Stimulated activated CD8-positive, alpha-beta memory T cell treated with anti-CD3 and anti-CD28 coated beads, Interleukin-12 subunit alpha, Interleukin-12 subunit beta, amount 100 ng/mL, for 1 hour (primary cell): ENCODE data around the gene FOS.

ENCODE experiments used
- DNase-seq: peaks from one replicate; pipeline ENCODE4 v3.0.0-alpha.2; 2020; ENCODE audit warnings: low read depth

The FOS gene

DNA sequence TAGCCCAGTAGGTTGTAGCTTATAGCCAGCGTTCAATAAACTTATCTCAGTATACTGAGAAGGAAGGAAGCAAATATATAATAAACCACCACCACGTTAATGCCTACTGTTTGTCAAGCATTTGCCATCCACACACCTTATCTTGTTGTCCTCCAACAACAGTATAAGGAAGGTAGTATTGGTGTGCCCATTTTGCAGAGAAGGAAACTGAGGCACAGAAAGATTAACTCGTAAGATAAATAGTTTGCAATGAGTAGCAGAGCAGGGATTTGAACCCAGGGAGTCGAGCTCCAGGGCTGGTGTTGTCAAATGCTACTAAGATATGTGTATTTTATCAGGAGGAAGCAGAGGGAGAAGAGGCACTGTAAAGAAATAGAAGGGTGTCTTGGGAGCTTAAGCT lies 27.8 kb upstream of the FOS start:
- DNase-seq: no peak

DNA sequence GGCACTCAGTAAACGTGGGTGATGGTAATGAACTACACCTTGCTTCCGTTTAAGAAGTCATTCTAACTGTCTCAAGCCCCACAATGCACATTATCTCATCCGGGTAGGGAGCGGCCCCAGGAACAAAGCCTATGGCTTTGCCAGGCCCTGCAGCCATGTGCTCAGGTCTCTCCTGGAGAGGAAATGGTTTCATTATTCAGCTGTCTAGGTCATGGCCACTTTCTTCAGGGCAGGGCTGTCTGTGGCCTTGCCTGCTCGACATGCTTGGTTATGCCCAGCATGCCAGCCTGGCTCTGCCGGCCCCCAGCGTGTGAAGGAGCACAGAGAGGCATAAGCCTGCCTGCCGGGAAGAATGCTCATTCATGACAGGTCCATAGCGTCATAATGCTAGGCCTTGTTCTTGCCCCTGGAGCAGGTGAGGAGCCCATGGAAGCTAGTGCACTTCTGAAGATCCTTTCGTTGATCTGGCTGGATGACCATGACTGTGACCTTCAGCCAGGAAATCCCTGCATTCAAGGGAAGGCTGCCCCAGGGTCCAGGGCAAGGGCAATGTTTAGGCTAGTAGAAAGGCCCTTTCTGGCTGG lies 26.3 kb upstream of the FOS start:
- no peak for DNase-seq

DNA sequence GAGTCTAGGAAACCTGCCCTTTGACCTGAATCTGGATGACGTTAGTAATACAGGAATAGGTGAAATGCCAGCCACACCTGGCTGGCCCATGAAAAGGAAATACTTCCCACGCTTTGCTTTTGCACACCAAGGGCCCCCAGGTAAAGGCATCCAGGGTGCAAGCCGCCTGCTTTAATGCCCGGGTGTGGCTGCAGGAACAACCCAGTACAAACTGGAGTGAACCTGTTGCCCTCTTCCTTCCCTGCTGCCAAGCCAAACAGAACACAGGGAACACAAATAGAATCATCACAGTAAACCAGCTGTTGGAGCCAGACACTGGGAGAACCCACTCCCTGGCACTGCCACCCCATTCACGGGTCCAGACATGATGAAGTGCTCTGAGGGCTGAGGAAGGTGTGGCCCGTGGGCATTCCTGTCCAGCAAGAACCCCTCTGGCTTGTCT lies 24.2 kb upstream of the FOS start:
- no peak for DNase-seq

DNA sequence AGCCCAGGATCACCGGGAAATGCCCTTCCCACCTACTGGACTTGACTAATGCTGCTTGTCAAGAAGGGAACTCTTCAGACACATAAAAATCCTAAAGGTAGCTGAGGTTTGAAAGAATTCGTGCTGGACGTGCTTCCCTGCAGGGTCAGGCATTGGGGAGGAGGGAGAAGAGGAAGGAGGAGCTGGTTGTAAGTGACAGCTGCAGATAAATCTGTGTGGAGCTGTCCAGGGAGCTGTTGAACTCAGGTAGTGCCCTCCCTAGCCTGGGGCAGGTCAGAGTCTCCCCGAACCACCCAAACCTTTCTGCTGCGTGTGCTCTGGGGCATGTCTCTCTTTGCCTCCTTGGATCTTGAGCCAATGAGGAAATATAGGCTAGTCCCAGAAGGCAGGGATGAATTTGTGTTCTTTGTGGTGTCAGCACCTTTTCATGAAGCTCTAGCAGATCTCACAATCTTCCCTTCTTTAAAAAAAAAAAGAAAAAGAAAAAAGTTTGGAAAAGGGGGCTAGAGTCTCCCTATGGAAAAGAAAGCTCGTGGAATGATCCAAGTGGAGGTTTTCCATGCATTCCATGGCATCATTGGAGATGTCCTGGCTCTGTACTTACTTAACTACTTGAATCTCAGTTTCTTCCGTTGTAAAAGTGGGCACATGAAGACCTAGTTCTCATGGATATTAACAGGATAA lies 23.6 kb upstream of the FOS start:
- no peak for DNase-seq

DNA sequence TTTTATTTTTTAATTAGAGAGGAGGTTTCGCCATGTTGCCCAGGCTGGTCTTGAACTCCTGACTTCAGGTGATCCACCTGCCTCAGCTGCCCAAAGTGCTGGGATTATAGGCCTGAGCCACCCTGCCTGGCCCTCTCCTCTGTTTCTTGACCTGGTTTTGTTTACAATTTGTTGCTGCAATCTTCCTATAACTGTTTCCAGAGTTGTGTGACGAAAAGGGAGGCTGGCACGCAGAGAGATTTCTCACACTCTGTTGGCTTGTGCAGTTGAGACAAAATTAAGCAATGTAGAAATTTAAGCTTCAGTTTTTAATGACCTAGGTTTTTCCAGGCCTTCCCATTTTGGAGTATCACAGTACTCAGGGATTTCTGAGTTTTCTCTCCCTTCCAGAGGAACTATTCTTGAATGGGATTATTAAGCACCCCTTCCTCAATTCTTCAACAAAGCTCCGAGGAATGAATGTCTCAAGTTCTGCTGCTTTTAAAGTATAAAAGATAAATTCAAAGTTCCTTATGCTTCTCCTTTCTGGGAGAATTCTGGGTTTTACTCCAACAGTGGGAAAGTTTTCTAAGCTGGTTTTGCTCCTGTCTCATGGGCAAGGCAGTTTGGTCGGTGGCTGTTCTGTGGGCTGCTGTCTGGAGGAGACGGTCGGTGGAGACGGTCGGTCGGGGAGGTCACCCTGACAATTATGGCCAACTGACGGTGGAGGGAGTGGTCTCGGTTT lies 20.4 kb upstream of the FOS start:
- DNase-seq: no peak

DNA sequence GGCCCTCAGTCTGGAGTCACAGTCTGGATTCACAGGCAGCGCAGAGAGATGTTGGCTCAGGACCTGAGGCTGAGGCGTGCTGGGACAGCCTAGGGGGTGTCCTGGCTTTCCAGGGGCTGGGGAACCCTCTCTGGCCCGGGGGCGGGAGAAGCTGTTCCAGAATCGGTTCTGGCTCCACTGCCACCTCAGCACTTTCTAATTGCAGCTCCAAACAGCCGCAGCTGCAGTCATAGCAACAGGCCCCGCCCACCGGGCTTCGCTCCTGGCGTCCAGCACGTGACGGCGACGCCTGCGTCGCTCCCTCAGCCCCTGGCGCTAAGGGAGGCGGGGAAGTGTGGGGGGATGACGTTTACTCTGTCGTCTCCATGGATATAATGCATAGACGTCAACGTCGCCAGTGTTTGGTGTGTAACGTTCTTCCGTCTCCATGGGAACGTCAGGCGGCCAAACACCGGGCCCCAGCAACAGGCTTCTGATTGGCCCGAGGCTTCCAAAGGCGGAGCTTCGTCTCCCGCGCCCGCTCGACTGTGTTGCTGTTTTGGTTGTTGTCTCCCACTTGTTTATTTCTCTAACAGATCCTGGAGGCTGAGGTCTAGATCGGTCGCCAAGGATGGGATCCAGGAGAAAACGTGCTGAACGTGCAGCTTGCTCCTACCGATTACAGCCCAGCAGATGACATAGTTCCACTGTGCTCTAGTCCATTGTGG lies 19.7 kb upstream of the FOS start:
- DNase-seq: peak; percentile 100

DNA sequence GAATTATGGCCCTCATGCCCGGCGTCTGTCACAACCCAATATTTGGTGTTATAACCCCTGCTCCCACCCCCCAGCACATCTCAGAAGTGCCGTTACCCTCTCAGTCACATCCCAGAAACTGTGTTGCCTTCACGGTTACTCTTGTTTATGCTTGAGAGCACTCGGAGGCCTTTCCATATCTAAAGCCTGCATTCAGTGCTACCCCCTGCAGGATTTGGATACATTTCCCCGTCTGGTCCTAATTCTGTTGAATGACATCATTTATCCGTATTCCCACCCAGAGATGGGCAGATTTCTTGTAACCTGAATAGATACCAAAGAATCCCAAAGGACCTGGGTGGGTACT lies 19.1 kb upstream of the FOS start:
- DNase-seq: no peak

DNA sequence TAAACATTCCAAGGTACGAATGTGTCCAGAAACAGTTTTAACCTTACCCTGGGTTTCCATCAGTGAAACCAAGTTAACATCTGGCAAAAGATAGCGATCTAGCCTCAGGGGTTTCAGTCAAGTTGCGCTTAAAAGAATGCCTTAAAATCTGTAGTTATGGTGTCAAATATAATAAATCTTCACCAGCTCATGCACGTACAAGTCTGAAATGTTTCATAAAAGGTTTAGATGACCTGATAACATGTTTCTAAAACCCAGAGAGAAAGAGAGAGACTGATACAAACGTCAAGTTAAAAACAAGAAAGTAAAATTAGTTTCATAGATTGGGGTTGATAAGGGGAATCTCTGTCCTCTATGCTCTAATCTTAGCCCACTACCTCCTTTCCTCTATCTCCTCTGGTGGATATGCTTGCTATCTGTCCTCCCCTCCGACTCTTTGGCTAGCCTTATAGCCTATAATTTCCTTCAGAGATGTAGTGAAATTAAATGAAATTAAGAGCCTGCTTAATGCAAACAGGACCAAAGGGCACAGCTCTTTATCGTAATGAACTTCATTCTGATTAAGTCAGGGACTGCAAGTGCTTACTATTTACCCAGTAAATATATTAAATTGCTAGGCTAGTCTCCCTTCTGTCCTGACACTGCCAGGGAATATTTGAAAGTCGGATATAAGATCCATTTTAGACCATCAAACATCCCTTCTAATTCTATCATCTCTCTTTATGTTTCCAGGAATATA lies 18.4 kb upstream of the FOS start:
- DNase-seq: no peak

DNA sequence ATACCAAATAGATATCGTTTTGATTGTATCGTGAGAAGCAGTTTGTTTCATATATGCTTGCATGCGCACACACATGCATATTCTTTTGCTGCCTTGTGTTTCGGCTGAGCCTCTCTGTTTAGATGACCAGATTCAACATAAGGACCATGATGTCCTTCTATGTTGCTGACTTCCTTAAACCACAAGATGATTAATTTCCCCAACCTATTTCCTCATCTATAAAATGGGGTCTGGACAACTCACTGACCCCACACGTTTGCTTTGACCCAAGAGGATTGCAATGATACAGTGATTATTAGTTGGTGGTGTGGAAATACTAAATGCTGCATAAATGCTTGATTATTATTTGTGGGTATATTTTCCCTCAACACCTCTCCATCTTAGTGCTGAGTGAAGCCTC lies 16.8 kb upstream of the FOS start:
- no peak for DNase-seq

DNA sequence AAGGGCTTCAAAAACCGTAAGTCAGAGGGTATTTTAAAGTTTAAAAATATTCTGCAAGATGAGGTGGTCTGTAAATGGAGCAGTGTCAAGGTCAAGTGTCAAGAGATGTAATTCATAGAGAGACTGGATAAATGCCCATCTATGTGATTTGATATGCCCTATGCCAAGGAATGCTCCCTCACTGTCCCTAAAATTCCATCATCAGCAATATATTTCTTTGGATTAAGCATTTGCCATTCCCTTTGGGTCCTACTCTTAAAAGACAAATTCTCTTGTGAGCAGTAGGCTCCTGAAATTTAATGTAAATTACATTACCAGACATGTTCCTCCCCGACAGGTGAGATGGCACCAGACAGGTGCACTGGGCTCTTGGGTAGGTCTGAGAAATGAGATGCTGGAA lies 16.0 kb upstream of the FOS start:
- no peak for DNase-seq

DNA sequence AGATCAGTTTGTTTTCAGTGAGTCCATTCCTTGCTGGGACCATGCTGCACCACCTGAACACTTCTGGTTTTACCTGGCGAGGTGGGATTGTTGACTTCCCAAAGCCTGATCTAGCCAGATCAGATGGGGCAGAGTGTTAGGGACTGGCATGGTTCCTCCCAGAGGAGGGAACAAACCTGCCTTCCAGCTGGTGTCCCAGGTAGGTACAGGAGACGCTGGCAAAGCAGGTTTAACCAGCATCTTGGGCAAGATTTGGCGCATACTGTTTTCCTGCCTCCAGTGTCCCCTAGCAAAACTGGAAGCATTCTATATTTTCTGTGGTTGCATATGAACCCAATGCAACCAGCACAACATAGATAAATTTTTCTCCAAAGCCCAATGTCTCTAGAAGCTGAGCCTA lies 14.6 kb upstream of the FOS start:
- no peak for DNase-seq

DNA sequence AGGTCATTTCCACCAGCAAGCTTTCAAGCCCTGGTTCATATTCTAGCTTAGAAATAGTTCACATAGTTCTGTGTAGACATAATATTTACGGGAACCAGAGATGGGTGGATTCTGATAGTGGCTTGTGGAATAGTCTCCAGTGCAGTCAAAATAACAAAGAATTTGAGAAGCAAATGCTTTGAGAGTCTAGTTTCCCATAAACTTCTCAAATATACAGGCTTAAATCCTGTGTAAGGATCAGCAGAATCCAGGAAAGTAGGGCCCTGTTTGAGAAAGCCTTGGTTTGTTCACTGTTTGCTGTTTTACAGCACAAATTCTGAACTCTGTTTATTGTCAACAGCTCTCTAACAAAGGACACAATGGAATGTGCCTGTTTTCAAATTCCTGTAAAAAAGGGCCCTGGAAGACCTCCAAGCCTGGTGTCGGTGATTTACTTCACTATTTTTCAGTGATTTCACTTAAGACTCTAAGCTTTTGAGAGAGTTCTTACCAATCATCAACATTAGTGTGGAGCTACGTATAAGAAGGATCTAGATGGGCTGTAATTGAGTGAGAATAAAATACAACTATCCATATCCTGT lies 11.4 kb upstream of the FOS start:
- DNase-seq: no peak

DNA sequence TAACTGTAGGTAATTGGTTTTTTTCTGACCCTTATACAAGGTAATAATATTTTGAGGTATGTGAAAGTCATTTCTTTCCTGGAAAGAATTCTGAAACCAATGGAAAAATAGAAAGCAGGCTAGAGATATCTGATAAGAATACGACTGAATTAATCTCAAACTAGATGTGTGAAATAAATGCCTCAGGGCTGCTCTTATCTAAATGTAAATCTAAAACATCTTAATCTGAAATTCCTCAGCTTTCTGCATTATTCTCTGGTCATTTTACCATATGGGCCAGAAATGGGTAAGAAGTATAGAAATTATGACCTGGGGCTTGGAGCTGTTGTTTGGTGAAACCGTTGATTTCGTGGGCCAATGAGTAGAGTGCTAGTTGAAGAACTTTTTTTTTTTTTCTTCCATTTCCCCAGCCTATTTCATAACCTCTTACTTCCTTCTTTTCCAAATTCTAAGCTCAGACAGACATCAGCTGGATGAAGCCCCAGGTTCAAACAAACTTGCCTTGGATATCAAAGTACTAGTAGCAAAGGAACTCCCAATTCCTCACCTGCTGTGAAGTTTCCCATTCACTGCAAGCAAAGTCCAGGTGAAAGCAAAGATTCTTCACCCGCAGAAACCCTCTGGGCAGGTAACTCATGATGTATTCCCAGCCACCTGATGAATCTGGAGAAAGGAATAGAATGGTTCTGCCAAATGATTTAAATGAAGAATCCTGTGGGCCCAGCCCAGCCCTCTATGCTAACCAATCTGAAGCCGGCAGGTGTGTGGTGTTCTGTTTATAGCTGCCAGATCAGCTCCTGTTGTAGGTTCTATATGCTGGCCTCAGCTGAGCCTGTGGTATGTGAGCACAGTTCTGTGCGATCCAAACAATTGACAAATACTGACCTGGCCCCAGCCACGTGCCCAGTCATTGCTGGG lies 9.7 kb upstream of the FOS start:
- DNase-seq: no peak

DNA sequence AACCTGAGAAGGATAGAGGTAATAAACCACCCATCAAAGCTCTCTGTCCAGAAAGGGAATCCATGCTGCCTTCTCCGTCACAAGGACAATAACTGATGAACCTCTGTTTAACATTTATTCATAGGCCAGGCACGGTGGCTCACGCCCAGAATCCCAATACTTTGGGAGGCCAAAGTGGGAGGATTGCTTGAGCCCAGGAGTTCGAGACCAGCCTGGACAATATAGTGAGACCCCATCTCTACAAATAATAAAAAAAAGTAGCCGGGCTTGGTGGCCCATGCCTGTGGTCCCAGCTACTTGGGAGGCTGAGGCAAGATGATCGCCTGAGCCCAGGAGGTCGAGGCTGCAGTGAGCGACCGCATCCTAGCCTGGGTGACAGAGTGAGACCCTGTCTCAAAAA lies 7.1 kb upstream of the FOS start:
- no peak for DNase-seq

DNA sequence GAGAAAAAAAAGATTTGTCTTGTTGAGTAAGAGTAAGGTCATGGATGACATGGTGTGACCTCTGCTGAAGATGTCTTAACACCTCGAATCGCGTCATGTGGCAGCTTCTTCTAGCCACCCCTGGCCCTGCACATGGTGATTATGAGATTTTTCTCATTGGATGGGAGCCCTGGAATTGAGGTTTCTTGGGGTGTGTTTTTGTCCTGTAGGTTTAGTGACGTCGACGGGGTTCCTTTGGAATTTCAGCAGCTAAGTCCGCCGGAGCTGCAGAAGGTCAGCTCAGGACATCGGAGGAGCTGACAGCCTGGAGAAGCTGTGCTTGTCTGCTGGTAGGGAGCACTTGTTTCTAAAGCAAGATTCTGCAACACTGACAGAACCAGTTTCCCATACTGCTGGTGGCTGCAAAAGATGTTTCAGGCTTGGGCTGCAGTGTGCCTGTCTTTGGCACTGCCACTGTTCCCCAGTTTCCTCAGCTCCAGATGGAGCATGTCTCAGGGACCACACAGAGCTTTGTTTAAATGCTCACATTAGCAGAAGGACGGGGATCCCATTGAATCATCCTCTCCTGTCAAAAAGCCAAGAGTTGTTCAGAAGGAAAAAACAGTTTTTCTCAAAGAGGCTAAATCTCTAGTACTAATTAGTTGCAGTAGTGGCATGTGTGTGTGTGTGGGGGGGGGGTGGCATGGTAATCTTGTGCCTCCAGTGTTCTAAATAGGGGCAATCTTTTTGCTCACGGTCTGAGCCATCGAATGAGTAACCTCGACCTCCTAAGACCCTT lies 5.2 kb upstream of the FOS start:
- no peak for DNase-seq

DNA sequence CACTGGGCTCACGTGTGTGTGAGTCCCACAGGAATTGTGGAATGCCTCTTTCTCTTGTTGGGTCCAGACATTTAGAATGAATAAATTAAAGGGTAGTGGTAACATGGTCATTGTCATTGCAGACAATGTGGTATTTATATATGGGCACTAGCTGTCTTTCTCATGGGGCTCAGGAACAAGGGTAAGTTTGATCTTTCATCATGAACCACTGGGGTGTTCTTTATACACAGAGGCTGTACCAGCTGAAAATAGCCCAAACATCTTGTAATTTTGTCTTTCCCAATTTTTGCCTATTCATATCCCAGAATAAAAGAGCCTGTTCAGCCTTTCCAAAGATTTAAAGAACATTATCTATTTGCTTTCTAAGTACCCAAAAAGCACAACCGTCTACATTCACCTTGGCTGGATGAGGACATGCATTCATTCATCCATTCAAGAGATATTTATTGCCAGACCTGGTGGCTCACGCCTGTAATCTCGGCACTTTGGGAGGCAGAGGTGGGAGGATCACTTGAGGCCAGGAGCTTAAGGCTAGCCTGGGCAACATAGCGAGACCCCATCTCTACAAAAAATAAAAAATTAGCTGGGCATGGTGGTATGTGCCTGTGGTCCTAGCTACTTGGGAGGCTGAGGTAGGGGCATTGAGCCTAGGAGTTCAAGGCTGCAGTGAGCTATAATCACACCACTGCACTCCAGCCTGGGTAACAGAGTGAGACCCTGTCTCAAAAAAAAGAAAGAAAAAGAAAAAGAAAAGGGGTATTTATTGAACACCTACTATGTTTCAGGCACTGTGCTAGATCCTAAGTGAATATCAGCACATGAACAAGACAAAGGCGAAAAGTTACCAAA lies 4.4 kb upstream of the FOS start:
- DNase-seq: no peak

DNA sequence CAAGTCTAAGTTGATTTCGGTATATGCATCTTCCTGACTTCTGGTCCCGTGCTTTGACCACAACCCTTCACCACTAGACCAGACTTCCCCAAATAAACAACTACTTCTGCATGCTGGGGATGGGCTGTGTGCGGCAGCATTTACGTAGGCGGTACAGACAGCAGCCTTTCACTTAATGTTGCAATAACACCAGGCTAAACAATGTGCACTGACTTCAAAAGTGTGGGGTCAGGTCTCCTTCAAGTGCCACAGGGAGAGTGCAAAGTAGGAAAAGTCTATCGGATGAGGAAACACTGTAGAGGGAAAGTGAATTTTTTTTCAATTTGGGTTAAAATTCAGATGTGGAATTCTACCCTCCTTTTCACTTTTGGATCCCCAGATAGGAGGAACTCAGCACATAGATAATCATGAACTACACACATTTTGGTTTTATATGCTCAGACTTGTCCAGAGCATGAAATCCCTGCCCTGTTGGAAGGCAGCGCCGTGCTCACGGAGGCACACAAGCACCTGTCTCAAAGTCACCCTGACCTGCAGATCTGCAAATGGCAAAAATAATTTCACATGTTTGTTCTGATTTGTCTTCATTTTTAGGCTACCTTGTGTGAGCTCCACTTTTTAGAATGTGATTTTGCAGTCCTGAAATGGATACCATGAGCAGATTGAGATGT lies 3.6 kb upstream of the FOS start:
- DNase-seq: peak; percentile 35

DNA sequence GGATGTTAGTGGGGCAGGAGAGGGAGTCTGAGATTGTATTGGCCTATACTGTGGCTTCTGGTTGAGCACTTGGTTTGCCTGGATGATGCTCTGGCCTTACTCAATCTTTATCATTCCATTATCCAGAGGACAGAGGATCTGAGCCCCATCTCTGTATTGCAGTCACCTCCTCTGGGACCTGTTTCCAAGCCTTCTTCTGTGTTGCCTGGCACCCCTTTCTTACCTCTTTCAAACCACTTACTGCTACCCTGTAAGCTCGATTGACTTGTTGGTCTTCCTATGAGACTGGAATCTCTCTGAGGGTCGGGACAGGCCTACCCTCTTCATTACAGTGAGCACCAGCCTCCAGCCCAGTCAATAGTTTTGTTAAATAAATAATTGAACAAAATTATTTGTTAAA lies 3.0 kb upstream of the FOS start:
- DNase-seq: no peak
